ENCODE data around the gene NDUFA5.
"Not testable (repeated sequence)": the region's sequence is repeated elsewhere in the genome, so short reads cannot be mapped to it uniquely, and the experiment has no call there.

The NDUFA5 gene

GRCh38 chr7:123555484-123555883 is 2.1 kb downstream of the NDUFA5 start:
- no peak for DNase-seq

DNA sequence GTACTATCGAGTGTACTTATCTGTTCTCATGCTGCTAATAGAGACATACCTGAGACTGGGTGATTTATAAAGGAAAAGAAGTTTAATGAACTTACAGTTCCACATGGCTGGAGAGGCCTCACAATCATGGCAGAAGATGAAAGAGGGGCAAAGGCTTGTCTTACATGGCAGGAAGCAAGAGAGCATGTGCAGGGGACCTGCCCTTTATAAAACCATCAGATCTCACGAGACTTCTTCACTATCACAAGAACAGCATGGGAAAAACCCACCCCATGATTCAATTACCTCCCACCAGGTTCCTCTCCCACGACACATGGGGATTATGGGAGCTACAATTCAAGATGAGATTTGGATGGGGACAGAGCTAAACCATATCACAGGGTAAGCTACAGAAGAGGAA is 4.5 kb downstream of the NDUFA5 start:
- no peak for DNase-seq

GRCh38 chr7:123552641-123553040 is 5.0 kb downstream of the NDUFA5 start:
- no peak for DNase-seq

- DNase-seq: not testable (repeated sequence)
Observed at GRCh38 chr7:123552134-123552533, 5.5 kb downstream of the NDUFA5 start.

GRCh38 chr7:123548406-123548805 is 9.2 kb downstream of the NDUFA5 start:
- no peak for DNase-seq

GRCh38 chr7:123539871-123540270 is 17.7 kb downstream of the NDUFA5 start:
- DNase-seq: no peak

GRCh38 chr7:123538897-123539296 is 18.7 kb downstream of the NDUFA5 start:
- DNase-seq: no peak

- no peak for DNase-seq
Observed at GRCh38 chr7:123538189-123538714, 19.4 kb downstream of the NDUFA5 start.

DNA sequence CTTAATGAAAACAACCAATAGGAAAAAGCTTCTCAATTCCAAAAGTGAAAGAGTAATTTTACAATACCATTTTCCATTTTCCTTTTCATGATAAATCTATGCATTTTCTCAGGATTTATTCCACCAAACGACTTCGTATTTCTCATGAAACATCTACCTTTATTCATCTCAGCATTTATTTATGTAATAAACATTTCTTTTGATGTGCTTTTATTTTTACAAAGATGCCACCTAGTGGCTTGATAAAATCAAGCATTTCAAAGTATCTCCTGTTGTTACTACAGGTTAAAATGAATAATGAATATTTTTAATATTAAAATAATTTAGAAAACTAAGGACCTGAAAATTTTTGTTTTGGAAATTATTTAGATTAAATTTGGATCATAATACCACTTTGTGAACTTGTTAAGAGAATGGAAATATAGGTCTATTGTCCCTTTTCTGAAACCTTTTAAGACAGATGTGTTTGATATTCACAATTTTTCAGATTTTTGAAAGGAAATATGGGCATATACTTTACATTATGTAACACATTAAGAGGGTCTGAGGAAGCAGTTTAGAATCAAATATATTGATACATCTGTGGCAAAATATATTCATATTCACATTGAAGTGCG is 20.5 kb downstream of the NDUFA5 start:
- no peak for DNase-seq

- no peak for DNase-seq
Observed at GRCh38 chr7:123535517-123535916, 22.1 kb downstream of the NDUFA5 start.

GRCh38 chr7:123534383-123535260 is 23.0 kb downstream of the NDUFA5 start, which contains the start of gene IQUB:
IQUB (minus strand) TSS chr7:123534595; CDS start chr7:123512340, 22,255 bp downstream.
- peak; percentile 94 for DNase-seq

DNA sequence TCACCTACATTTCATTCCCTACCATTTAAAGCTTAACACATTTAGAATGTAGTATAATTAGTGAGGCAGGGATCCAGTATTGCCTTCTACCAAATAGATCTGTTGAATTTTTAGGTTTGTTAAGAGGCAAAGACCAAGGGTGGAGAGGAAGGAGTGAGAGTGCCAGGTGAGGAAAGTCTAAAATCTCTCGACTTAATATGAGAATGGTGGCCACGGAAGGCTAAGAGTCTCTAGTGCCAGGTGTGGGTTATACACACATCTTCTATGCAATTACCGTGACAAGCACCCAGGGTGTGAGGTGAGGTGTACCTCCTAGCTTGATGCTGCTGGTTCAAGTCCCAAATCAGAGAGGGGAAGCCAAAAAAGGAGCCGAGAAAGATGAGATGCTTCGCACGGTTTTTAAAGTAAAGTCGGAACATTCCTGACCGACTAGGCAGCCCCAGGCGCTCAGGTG is 23.7 kb downstream of the NDUFA5 start:
- no peak for DNase-seq

GRCh38 chr7:123533553-123533917 is 24.1 kb downstream of the NDUFA5 start:
- DNase-seq: no peak

DNA sequence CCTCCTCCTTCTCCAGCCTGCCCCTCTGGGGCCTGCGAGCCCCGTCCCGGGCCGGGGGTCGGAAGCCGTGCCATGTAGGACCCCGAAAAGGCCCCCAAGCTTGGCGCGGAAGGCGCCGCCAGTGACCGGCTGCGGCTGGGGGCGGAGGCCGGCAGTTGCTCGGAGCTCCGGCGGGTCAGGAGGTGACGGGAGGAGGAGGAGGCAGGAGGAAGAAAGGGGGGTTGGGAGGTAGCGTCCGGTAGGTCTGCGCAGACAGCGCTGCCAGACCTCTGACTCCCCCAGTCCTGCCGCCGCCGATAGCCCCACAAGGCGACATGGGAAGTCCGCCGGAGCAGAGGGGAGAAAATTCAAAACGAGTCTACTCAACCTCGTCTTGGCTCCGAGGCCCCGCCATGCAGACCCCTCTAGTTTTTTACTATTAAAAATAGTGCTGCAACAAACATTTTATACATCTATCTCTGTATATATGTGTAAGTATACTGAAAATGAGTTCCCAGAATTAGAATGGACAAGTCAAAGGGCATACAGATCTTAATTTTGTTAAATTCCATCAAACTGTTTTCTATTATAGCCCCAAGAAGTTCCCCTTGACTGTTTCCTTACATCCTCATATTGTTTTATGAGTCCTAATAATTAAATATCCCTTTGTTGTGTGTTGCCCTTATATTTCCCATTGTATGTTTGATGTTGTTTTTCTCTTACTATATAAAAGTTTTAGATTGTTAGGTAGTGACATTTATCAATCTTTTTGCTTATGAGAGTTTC is 24.6 kb downstream of the NDUFA5 start:
- peak; percentile 34 for DNase-seq

- not testable (repeated sequence) for DNase-seq
Observed at GRCh38 chr7:123532343-123532742, 25.3 kb downstream of the NDUFA5 start.

DNA sequence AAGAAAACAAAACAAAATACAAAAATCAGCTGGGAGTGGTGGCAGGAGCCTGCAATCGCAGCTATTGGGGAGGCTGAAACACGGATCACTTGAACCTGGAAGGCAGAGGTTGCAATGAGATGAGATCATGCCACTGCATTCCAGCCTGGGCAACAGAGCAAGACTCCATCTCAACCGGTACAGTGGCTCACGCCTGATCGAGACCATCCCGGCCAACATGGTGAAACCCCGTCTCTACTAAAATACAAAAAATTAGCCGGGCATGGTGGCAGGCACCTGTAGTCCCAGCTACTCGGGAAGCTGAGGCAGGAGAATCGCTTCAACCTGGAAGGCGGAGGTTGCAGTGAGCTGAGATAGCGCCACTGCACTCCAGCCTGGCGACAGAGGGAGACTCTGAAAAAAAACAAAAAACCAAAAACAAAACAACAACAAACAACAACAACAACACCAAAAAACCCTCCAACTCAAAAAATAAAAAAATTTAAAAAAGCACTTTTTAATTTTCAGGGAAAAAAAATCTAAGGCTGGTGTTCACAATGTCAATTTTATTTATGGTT is 27.5 kb downstream of the NDUFA5 start:
- DNase-seq: not testable (repeated sequence)

- no peak for DNase-seq
Observed at GRCh38 chr7:123528265-123528664, 29.4 kb downstream of the NDUFA5 start.

- DNase-seq: not testable (repeated sequence)
Observed at GRCh38 chr7:123527712-123528225, 29.8 kb downstream of the NDUFA5 start.

DNA sequence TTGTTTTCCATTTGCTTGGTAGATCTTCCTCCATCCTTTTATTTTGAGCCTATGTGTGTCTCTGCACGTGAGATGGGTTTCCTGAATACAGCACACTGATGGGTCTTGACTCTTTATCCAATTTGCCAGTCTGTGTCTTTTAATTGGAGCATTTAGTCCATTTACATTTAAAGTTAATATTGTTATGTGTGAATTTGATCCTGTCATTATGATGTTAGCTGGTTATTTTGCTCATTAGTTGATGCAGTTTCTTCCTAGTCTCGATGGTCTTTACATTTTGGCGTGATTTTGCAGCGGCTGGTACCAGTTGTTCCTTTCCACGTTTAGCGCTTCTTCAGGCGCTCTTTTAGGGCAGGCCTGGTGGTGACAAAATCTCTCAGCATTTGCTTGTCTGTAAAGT is 31.1 kb downstream of the NDUFA5 start:
- not testable (repeated sequence) for DNase-seq

- DNase-seq: no peak
Observed at GRCh38 chr7:123522066-123522465, 35.6 kb downstream of the NDUFA5 start.

GRCh38 chr7:123505221-123505620 is 52.4 kb downstream of the NDUFA5 start:
- no peak for DNase-seq

GRCh38 chr7:123502201-123502600 is 55.4 kb downstream of the NDUFA5 start:
- DNase-seq: no peak

Measured in CD4-positive, alpha-beta T cell treated with Interferon gamma for 1 hour (primary cell).